Measurements from ENCODE around the gene LDB2. TPM values are rescaled to one million over a fixed set of nuclear protein-coding genes. Genes with fewer than 3 reads are reported as not detected.

LDB2 gene
- total and polyA plus RNA-seq, 2 experiments from 2014 or later, result 48.6 to 80.1 TPM

DNA sequence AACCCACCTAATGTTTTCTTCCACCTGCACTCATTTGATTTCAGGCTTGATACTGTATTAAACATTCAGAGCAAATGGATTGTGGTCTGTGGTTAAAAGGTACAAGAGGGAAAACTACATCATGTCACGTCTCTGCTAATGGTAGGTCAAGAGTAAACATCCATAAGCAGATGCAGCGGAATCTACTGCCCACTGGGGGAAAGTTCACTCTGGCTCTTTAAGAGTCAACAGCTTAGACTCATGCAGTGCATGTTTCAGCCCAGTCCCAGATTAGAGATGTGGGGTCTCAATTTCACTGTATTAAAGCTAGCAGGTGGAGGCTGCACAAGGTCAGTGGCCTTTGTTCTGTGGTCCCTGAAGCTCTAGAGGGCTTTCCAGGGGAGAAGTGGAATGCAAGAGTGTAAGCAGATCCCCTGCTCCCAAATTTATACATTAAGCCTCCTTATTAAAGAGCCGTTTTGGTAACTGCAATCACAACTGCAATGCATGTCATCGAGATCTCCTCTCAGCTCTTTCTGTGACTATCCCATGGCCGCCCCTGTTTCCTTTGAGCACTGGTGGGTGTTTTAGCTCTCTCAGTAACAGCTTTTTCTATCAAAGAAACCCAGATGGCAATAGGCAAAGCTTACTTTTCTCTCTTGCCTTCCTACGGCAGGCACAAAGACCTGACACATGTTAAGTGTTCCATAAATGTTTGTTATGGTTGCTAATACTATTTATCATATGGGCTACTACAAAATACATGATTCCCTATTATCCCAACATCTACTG, 53.4 kb downstream of the LDB2 start:
- Mint-ChIP-seq H3K36me3 (ENCODE audit: low read depth) (peaks cover 11% of the 10 kb centered on the region; the same call in 1 of the 3 replicates), H3K27me3 (ENCODE audit: insufficient read depth, low read depth, poor library complexity) (peaks cover 4% of the 10 kb centered on the region), H3K4me1 (peaks cover 56% of the 10 kb centered on the region), H3K4me3 (no peak overlapping the region), H3K27ac (peak overlapping the region; percentile 96), H3K9me3 (no peaks in the 10 kb centered on the region)
- Histone ChIP-seq H3F3A (replicated peaks; ENCODE audit: low read depth) (0 out of 2 replicates have a peak, but pooled peaks cover 5% of the 10 kb centered on the region), H3K36me3 (ENCODE audit: insufficient read depth) (no peaks in the 10 kb centered on the region), H3K9me2 (ENCODE audit: insufficient read depth) (no peaks in the 10 kb centered on the region), H3K4me1 (ENCODE audit: insufficient read depth) (peaks cover 64% of the 10 kb centered on the region), H3K79me2 (replicated peaks; ENCODE audit: insufficient read depth) (peaks cover 68% of the 10 kb centered on the region), H3K4me3 (no peak overlapping the region), H2AFZ (no peak overlapping the region), H3K4me2 (0 out of 2 replicates have a peak overlapping the region, but pooled peaks have one; percentile 9), H4K20me1 (replicated peaks; ENCODE audit: insufficient read depth) (no peaks in the 10 kb centered on the region), H3K27me3 (ENCODE audit: insufficient read depth) (no peaks in the 10 kb centered on the region), H3K27ac (ENCODE audit: low read depth) (peak overlapping the region; percentile 81)
- ATAC-seq, result peak; percentile 32
- DNase-seq (ENCODE audit: low spot score), result no peak
- TF ChIP-seq EZH2phosphoT487 (IDR thresholded peaks at IDR 0.05; ENCODE audit: unreplicated experiment), result no peak
- no peak for TF ChIP-seq JUNB (IDR thresholded peaks at IDR 0.05; ENCODE audit: unreplicated experiment)
- TF ChIP-seq EZH2 (IDR thresholded peaks at IDR 0.05; ENCODE audit: low read depth, unreplicated experiment), result no peak
- TF ChIP-seq ZNF114 (CRISPR knock-in tag; IDR thresholded peaks at IDR 0.05), result no peak
- no peak for TF ChIP-seq CREB1 (CRISPR knock-in tag; IDR thresholded peaks at IDR 0.05; ENCODE audit: low read depth)
- TF ChIP-seq, protein P1, sequence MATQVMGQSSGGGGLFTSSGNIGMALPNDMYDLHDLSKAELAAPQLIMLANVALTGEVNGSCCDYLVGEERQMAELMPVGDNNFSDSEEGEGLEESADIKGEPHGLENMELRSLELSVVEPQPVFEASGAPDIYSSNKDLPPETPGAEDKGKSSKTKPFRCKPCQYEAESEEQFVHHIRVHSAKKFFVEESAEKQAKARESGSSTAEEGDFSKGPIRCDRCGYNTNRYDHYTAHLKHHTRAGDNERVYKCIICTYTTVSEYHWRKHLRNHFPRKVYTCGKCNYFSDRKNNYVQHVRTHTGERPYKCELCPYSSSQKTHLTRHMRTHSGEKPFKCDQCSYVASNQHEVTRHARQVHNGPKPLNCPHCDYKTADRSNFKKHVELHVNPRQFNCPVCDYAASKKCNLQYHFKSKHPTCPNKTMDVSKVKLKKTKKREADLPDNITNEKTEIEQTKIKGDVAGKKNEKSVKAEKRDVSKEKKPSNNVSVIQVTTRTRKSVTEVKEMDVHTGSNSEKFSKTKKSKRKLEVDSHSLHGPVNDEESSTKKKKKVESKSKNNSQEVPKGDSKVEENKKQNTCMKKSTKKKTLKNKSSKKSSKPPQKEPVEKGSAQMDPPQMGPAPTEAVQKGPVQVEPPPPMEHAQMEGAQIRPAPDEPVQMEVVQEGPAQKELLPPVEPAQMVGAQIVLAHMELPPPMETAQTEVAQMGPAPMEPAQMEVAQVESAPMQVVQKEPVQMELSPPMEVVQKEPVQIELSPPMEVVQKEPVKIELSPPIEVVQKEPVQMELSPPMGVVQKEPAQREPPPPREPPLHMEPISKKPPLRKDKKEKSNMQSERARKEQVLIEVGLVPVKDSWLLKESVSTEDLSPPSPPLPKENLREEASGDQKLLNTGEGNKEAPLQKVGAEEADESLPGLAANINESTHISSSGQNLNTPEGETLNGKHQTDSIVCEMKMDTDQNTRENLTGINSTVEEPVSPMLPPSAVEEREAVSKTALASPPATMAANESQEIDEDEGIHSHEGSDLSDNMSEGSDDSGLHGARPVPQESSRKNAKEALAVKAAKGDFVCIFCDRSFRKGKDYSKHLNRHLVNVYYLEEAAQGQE (IDR thresholded peaks at IDR 0.05; ENCODE audit: unreplicated experiment), result no peak
- no peak for TF ChIP-seq POLR2AphosphoS5 (IDR thresholded peaks at IDR 0.05; ENCODE audit: low read depth)
- TF ChIP-seq, protein P2, sequence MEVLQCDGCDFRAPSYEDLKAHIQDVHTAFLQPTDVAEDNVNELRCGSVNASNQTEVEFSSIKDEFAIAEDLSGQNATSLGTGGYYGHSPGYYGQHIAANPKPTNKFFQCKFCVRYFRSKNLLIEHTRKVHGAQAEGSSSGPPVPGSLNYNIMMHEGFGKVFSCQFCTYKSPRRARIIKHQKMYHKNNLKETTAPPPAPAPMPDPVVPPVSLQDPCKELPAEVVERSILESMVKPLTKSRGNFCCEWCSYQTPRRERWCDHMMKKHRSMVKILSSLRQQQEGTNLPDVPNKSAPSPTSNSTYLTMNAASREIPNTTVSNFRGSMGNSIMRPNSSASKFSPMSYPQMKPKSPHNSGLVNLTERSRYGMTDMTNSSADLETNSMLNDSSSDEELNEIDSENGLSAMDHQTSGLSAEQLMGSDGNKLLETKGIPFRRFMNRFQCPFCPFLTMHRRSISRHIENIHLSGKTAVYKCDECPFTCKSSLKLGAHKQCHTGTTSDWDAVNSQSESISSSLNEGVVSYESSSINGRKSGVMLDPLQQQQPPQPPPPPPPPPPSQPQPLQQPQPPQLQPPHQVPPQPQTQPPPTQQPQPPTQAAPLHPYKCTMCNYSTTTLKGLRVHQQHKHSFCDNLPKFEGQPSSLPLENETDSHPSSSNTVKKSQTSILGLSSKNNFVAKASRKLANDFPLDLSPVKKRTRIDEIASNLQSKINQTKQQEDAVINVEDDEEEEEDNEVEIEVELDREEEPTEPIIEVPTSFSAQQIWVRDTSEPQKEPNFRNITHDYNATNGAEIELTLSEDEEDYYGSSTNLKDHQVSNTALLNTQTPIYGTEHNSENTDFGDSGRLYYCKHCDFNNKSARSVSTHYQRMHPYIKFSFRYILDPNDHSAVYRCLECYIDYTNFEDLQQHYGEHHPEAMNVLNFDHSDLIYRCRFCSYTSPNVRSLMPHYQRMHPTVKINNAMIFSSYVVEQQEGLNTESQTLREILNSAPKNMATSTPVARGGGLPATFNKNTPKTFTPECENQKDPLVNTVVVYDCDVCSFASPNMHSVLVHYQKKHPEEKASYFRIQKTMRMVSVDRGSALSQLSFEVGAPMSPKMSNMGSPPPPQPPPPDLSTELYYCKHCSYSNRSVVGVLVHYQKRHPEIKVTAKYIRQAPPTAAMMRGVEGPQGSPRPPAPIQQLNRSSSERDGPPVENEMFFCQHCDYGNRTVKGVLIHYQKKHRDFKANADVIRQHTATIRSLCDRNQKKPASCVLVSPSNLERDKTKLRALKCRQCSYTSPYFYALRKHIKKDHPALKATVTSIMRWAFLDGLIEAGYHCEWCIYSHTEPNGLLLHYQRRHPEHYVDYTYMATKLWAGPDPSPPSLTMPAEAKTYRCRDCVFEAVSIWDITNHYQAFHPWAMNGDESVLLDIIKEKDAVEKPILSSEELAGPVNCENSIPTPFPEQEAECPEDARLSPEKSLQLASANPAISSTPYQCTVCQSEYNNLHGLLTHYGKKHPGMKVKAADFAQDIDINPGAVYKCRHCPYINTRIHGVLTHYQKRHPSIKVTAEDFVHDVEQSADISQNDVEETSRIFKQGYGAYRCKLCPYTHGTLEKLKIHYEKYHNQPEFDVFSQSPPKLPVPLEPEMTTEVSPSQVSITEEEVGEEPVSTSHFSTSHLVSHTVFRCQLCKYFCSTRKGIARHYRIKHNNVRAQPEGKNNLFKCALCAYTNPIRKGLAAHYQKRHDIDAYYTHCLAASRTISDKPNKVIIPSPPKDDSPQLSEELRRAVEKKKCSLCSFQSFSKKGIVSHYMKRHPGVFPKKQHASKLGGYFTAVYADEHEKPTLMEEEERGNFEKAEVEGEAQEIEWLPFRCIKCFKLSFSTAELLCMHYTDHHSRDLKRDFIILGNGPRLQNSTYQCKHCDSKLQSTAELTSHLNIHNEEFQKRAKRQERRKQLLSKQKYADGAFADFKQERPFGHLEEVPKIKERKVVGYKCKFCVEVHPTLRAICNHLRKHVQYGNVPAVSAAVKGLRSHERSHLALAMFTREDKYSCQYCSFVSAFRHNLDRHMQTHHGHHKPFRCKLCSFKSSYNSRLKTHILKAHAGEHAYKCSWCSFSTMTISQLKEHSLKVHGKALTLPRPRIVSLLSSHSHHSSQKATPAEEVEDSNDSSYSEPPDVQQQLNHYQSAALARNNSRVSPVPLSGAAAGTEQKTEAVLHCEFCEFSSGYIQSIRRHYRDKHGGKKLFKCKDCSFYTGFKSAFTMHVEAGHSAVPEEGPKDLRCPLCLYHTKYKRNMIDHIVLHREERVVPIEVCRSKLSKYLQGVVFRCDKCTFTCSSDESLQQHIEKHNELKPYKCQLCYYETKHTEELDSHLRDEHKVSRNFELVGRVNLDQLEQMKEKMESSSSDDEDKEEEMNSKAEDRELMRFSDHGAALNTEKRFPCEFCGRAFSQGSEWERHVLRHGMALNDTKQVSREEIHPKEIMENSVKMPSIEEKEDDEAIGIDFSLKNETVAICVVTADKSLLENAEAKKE (CRISPR knock-in tag; IDR thresholded peaks at IDR 0.05), result no peak
- TF ChIP-seq ZNF331 (CRISPR knock-in tag; IDR thresholded peaks at IDR 0.05; ENCODE audit: low read depth), result no peak
- TF ChIP-seq, protein P3, sequence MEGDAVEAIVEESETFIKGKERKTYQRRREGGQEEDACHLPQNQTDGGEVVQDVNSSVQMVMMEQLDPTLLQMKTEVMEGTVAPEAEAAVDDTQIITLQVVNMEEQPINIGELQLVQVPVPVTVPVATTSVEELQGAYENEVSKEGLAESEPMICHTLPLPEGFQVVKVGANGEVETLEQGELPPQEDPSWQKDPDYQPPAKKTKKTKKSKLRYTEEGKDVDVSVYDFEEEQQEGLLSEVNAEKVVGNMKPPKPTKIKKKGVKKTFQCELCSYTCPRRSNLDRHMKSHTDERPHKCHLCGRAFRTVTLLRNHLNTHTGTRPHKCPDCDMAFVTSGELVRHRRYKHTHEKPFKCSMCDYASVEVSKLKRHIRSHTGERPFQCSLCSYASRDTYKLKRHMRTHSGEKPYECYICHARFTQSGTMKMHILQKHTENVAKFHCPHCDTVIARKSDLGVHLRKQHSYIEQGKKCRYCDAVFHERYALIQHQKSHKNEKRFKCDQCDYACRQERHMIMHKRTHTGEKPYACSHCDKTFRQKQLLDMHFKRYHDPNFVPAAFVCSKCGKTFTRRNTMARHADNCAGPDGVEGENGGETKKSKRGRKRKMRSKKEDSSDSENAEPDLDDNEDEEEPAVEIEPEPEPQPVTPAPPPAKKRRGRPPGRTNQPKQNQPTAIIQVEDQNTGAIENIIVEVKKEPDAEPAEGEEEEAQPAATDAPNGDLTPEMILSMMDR (conservative IDR thresholded peaks at IDR 0.05; ENCODE audit: low read depth in 2 of 2), result no peak
- TF ChIP-seq, protein P4, sequence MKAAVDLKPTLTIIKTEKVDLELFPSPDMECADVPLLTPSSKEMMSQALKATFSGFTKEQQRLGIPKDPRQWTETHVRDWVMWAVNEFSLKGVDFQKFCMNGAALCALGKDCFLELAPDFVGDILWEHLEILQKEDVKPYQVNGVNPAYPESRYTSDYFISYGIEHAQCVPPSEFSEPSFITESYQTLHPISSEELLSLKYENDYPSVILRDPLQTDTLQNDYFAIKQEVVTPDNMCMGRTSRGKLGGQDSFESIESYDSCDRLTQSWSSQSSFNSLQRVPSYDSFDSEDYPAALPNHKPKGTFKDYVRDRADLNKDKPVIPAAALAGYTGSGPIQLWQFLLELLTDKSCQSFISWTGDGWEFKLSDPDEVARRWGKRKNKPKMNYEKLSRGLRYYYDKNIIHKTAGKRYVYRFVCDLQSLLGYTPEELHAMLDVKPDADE (IDR thresholded peaks at IDR 0.05), result no peak
- no peak for TF ChIP-seq NANOG (IDR thresholded peaks at IDR 0.05; ENCODE audit: borderline replicate concordance)
- no peak for TF ChIP-seq STAT1 (IDR thresholded peaks at IDR 0.05; ENCODE audit: unreplicated experiment)
